Activated CD8-positive, alpha-beta memory T cell treated with anti-CD3 and anti-CD28 coated beads for 48 hours (primary cell): ENCODE measurements around the gene SORCS2.

Source experiments
- DNase-seq, 3 experiments: peaks; one replicate each; pipeline ENCODE4 v3.0.0-alpha.2; 2020; ENCODE audit warnings: low read depth in 2 of 3, low spot score in 2 of 3

The SORCS2 gene

DNA sequence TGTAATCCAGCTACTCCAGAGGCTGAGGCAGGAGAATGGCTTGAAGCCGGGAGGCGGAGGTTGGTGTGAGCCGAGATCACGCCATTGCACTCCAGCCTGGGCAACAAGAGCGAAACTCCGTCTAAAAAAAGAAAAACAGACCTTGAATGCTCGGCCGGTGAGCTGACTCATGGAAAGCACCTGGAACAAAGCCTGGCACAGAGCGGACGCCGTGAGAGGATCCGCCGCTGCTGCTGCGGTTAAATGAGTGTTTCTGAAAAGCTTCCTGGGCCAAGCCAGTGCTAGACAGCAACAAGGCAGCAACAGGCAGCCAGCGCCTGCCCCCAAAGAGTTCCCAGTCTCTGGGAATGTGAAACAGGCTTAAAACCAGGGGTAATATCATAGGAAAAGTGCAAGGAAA lies 560.9 kb downstream of the SORCS2 start:
- no peak for DNase-seq

DNA sequence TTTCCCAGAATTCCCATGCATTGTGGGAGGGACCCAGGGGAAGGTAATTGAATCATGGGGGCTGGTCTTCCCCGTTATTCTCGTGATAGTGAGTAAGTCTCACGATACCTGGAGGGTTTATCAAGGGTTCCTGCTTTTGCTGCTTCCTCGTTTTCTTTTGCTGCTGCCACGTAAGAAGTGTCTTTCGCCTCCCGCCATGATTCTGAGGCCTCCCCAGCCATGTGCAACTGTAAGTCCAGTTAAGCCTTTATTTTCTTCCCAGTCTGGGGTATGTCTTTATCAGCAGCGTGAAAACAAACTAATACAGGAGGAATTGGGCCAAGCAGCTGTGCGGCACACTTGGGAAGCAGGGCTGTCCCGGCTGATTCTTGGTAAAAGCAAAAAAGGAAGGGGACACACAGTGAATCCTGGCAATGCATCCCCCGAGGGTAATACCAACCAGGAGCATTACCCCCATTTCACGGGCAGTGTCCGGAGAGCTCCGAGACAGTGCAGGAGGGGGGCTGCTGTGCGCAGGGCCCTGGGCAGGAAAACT lies 561.7 kb downstream of the SORCS2 start:
- DNase-seq: no peak

DNA sequence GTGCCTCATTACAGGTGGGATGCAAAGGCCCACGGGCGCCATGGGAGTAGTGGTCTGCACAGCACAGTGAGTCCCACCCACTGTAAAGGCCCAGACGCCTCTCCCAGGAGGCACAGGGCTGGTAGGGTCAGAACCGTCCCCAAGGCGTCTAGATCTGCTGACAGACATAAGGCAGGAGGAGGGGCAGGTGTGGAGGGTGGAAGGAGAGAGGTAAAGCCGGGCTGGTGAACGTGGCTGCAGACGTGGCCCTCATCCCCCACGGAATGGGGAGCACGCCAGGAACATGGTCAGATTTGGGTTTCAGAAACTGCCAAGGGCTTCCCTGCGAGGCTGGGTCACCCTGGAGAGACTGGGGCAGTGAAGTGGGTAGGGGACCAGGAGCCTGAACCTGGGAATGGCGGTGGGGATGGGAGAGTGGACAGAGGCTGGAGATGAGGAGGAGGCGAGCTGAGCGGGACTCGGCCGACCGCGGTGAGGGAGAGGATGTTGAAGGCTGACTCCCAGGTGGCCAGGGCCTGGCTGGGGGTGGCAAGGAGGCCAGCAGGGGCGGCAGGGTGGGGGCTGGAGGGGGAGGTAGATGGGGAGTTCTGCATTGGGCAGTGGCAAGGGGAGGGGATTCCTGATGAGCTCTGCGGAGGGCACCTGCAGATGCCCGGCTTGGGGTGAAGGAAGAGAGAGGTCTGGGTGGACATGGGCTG lies 562.4 kb downstream of the SORCS2 start:
- no peak for DNase-seq

DNA sequence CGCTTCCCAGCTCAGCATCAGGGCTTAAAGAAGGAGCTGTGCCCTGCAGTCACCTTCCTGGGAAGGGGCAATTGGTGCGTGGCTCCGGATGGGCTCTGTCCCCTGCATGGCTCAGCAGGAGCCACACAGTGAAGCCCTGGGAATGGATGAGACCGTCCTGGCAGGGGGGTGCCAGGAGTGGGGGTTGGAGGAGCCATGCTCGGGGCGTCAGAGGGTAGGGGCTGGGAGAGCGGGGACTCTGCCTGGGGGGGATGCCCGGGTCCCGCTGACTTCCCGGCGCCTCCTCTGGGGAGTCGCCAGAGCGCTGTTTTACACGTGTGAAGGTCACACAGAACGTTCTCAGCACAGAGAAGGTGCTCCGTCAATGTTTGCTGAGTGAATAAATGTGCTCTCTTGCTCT lies 563.2 kb downstream of the SORCS2 start:
- DNase-seq: no peak

DNA sequence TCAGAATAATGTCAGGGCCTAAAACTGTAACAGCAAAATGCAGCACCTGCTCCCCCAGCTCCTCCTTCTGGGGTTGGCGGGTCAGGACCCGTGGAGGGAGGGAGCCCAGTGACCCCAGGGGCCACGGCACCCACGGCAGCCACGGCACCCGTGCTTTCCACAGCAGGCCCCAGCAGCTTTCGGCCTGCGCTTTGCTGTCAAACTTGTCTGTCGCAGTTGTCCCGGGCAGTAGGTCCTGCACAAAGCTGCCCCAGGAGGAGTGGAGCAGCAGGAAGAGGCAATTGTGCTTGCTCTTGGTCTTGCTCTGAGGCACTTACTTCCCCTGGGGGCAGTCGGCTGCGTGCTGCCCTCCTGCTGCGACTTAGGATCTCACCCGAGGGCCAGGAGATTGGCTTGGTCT lies 563.7 kb downstream of the SORCS2 start:
- no peak for DNase-seq

GRCh38 chr4:7756561-7757355 lies 564.4 kb downstream of the SORCS2 start:
- DNase-seq: no peak

GRCh38 chr4:7757501-7758471 lies 565.4 kb downstream of the SORCS2 start:
- no peak for DNase-seq

DNA sequence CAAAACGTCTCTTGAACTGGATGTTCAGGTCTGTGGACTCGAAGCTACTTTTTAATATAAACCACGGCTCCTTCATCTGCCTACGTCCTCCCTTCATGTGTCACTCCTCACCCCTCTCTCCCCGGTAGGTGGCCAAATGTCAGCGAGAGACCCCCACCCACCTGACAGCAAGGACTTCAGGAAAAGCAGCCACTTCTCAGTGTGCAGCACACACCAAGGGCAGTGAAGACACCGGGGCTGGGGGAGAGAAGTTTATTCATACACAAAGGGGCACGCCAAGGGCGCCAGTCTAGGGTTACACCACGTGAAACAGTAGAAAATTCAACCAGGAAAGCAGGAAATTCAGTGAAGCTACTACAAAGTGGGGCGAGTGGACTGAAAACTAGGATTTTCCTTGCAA lies 566.1 kb downstream of the SORCS2 start:
- DNase-seq: no peak

GRCh38 chr4:7759216-7759615 lies 566.9 kb downstream of the SORCS2 start:
- DNase-seq: peak in 1 of 3 experiments; percentile 31

DNA sequence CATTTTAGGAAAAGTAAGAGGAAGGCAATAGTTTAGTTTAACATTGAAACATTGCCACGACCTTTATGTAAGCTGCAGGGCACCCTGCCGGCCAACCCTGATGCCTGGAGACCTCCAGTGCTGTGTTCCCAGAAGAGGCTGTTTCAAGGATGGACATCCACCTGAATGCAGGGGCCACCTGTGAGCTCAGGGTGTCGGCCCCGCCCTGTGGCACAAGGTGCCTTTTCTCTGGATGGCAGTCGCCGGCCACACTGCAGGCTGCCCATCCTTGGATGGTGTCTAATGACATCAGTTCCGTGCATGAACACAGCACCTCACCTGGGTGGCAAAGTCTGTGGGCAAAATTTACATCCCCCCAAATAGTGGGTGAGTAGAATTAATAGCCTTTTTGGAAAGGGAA lies 567.3 kb downstream of the SORCS2 start:
- DNase-seq: no peak

GRCh38 chr4:7760228-7760627 lies 567.9 kb downstream of the SORCS2 start:
- no peak for DNase-seq

GRCh38 chr4:7760706-7761105 lies 568.4 kb downstream of the SORCS2 start:
- no peak for DNase-seq

- no peak for DNase-seq
Measured at GRCh38 chr4:7761312-7761711, 569.0 kb downstream of the SORCS2 start.

- peak in 2 of 3 experiments; percentile 24 to 31 for DNase-seq
Measured at GRCh38 chr4:7761720-7762119, 569.4 kb downstream of the SORCS2 start.

GRCh38 chr4:7762376-7763030 lies 570.2 kb downstream of the SORCS2 start:
- no peak for DNase-seq

- DNase-seq: no peak
Measured at GRCh38 chr4:7763106-7763505, 570.8 kb downstream of the SORCS2 start.

DNA sequence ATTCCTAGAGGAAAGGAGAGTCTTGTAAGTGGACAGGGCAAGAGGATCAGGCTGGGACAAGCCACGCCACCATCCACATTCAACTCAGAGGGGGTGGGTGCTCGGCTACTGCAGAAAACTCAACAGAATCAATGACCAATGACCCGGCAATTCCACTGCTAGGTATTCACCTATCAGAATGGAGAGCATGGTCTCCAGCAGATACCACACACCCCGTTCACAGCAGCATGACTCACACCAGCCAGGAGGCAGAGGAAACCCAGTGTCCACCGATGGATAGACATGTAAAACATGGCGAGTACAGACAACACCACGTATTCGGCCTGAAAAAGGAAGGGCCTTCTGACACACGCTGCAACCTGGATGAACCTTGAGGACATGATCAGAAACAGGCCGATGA lies 571.5 kb downstream of the SORCS2 start:
- DNase-seq: no peak

DNA sequence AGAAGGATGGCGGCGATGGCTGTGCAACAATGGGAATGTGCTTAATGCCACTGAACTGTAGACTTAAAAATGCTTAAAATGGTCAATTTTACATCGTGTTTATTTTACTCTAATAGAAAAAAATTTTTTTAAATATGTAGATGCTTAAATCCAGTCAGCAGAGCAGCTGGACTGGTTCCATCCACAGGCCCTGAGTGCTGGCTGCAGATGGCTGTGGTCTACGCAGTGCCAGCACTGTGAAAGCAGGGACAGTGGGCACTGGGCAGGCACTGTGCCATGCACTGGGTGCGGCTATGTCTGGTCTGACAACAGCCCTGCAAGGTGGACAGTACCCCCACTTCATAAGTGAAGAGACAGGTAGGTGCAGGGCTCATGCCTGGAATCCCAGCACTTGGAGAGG lies 572.1 kb downstream of the SORCS2 start:
- no peak for DNase-seq

DNA sequence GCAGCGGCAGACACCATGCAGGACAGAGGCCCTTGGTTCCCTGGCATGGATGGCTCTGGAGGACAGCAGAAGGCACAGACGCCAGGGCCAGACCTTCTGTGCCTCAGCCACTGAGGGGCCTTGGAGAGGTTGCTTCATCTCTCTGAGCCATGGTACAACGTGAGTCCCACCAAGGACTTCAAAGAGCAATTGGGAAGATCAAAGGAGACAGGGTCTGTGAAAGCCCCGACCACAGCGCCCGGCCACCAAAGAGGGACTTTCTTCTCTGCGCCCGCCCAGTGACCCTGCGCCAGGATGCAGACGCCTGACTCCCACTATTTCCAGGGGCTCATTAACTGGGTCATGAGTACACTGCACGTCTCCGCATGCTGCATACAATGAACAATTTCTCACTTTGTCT lies 573.3 kb downstream of the SORCS2 start:
- DNase-seq: no peak

GRCh38 chr4:7766086-7766485 lies 573.7 kb downstream of the SORCS2 start:
- DNase-seq: no peak
